Astrocyte (in vitro differentiated cells and primary cell): ENCODE data around the gene KCNH2. TPM values are rescaled to one million over a fixed set of nuclear protein-coding genes. Genes with fewer than 3 reads are reported as not detected.

Experiments used
- DNase-seq: peaks from one replicate; pipeline ENCODE4 v3.0.0-alpha.2; 2010; ENCODE audit warnings: low read depth
- FAIRE-seq: peaks from 2 replicates; lab custom pipeline; 2011; peaks lifted over from hg19 to GRCh38; lab: Jason Lieb, UNC
- H2AFZ ChIP-seq: 2 replicates; pipeline ENCODE4 v1.6.0; 2012; ENCODE audit warnings: low read depth, low read length, inconsistent platforms
- H3K27ac ChIP-seq: 2 replicates; pipeline ENCODE4 v1.5.1; 2011; ENCODE audit warnings: low read depth, low read length, inconsistent platforms
- H3K27me3 ChIP-seq: 2 replicates; pipeline ENCODE4 v1.6.0; 2011; ENCODE audit warnings: low read length, inconsistent platforms; ENCODE audit not compliant: insufficient read depth
- H3K36me3 ChIP-seq: 2 replicates; pipeline ENCODE4 v1.5.1; 2011; ENCODE audit warnings: low read length, inconsistent platforms; ENCODE audit not compliant: insufficient read depth
- H3K4me1 ChIP-seq: 2 replicates; pipeline ENCODE4 v1.5.1; 2011; ENCODE audit warnings: low read length, inconsistent platforms; ENCODE audit not compliant: insufficient read depth
- H3K4me2 ChIP-seq: 2 replicates; pipeline ENCODE4 v1.6.0; 2012; ENCODE audit warnings: low read length, inconsistent platforms
- H3K4me3 ChIP-seq: 2 replicates; pipeline ENCODE4 v1.5.1; 2011; ENCODE audit warnings: low read depth, mild to moderate bottlenecking, low read length, inconsistent platforms; ENCODE audit not compliant: insufficient read depth
- H3K79me2 ChIP-seq: 2 replicates; pipeline ENCODE4 v1.6.0; 2012; ENCODE audit warnings: mild to moderate bottlenecking, low read length, inconsistent platforms; ENCODE audit not compliant: insufficient read depth
- H3K9ac ChIP-seq: 2 replicates; pipeline ENCODE4 v1.6.0; 2012; ENCODE audit warnings: mild to moderate bottlenecking, low read length, inconsistent platforms
- H3K9me3 ChIP-seq: 2 replicates; pipeline ENCODE4 v1.5.1; 2012; ENCODE audit warnings: low read depth, mild to moderate bottlenecking, low read length, inconsistent platforms; ENCODE audit not compliant: insufficient read depth
- H4K20me1 ChIP-seq: 2 replicates; pipeline ENCODE4 v1.6.0; 2012; ENCODE audit warnings: low read length, inconsistent platforms; ENCODE audit not compliant: insufficient read depth
- H3K27ac Mint-ChIP-seq: one replicate; pipeline ENCODE4 v1.8.0; 2021; ENCODE audit warnings: mild to moderate bottlenecking, mixed read lengths; ENCODE audit not compliant: unreplicated experiment
- H3K27me3 Mint-ChIP-seq: one replicate; pipeline ENCODE4 v1.8.0; 2021; ENCODE audit warnings: low read depth, mixed read lengths; ENCODE audit not compliant: unreplicated experiment
- H3K36me3 Mint-ChIP-seq: one replicate; pipeline ENCODE4 v1.8.0; 2021; ENCODE audit warnings: low read depth, mixed read lengths; ENCODE audit not compliant: unreplicated experiment
- H3K4me1 Mint-ChIP-seq: one replicate; pipeline ENCODE4 v1.8.0; 2021; ENCODE audit warnings: low read depth, mixed read lengths; ENCODE audit not compliant: unreplicated experiment
- H3K4me3 Mint-ChIP-seq: one replicate; pipeline ENCODE4 v1.8.0; 2021; ENCODE audit warnings: mild to moderate bottlenecking, moderate library complexity, mixed read lengths; ENCODE audit not compliant: unreplicated experiment
- H3K9me3 Mint-ChIP-seq: one replicate; pipeline ENCODE4 v1.8.0; 2021; ENCODE audit warnings: mild to moderate bottlenecking, mixed read lengths; ENCODE audit not compliant: unreplicated experiment
- CTCF ChIP-seq: IDR thresholded peaks from 2 replicates; pipeline ENCODE4 v1.5.1; 2011; ENCODE audit warnings: low read depth, mild to moderate bottlenecking, inconsistent platforms, low read length, moderate library complexity; ENCODE audit not compliant: insufficient read depth
- EZH2 ChIP-seq: IDR thresholded peaks from 2 replicates; pipeline ENCODE4 v1.6.1; 2012; ENCODE audit warnings: mild to moderate bottlenecking, low read length, inconsistent platforms; ENCODE audit not compliant: insufficient read depth
- total RNA-seq: library from RNA; stranded (reverse); gene quantifications from 2 replicates; pipeline ENCODE4 v1.2.1, GENCODE V29; 2021

KCNH2 gene
- total RNA-seq, 1 donor from 2014 or later: 4.6 TPM

GRCh38 chr7:150941351-150942000, 36.6 kb downstream of the KCNH2 start:
- DNase-seq (no peak), FAIRE-seq (no peak)
- Histone ChIP-seq H2AFZ (no peak overlapping the region), H3K4me1 (peaks cover 7% of the 10 kb centered on the region), H3K4me2 (no peak overlapping the region), H3K9me3 (no peaks in the 10 kb centered on the region), H3K27ac (no peak overlapping the region), H3K4me3 (no peak overlapping the region), H4K20me1 (no peaks in the 10 kb centered on the region), H3K27me3 (no peaks in the 10 kb centered on the region), H3K79me2 (no peaks in the 10 kb centered on the region), H3K36me3 (no peaks in the 10 kb centered on the region), H3K9ac (no peak overlapping the region)
- Mint-ChIP-seq H3K36me3 (no peaks in the 10 kb centered on the region), H3K4me1 (peaks cover 3% of the 10 kb centered on the region), H3K27ac (no peak overlapping the region), H3K9me3 (no peaks in the 10 kb centered on the region), H3K27me3 (peaks cover 21% of the 10 kb centered on the region), H3K4me3 (no peak overlapping the region)
- TF ChIP-seq EZH2: no peak
- TF ChIP-seq CTCF: no peak

DNA sequence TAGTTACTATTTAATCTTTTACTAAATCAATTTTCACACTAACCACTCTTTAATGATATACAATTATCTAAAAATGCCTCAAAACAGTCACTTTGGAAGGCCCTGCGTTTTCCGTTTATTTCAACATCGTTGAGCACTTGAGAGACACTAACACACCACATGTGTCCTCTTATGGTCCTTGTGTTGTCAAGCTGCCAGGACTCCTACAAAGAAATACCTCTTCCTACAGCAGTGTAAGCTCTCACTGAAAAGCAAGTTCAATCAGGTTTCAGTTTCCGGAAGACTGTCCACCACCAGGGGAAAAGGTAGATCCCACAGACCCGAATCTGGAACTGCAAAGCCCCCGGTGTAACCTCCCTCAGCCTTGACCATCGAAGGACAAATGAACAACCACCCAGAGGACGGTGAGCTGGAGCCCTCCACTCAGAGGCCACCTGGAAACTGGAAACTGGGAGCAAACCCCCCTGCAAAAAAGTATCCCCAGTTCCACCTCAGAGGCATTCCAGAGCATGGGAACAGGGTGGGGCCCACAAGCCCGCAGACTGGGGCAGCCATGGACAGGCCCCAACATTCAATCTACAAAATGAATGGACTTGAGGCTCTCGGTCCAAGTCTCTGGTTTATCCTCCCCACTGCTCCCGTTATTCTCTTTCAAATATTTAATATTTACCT, 37.6 kb downstream of the KCNH2 start:
- Histone ChIP-seq H3K9me3 (no peaks in the 10 kb centered on the region), H3K4me3 (no peak overlapping the region), H3K27me3 (no peaks in the 10 kb centered on the region), H3K4me1 (peaks cover 7% of the 10 kb centered on the region), H3K4me2 (no peak overlapping the region), H4K20me1 (no peaks in the 10 kb centered on the region), H3K27ac (no peak overlapping the region), H3K36me3 (no peaks in the 10 kb centered on the region), H2AFZ (no peak overlapping the region), H3K9ac (no peak overlapping the region), H3K79me2 (no peaks in the 10 kb centered on the region)
- Mint-ChIP-seq H3K9me3 (no peaks in the 10 kb centered on the region), H3K27ac (no peak overlapping the region), H3K27me3 (peaks cover 23% of the 10 kb centered on the region), H3K4me3 (no peak overlapping the region), H3K4me1 (peaks cover 3% of the 10 kb centered on the region), H3K36me3 (no peaks in the 10 kb centered on the region)
- FAIRE-seq (no peak), DNase-seq (no peak)
- no peak for TF ChIP-seq EZH2
- no peak for TF ChIP-seq CTCF

DNA sequence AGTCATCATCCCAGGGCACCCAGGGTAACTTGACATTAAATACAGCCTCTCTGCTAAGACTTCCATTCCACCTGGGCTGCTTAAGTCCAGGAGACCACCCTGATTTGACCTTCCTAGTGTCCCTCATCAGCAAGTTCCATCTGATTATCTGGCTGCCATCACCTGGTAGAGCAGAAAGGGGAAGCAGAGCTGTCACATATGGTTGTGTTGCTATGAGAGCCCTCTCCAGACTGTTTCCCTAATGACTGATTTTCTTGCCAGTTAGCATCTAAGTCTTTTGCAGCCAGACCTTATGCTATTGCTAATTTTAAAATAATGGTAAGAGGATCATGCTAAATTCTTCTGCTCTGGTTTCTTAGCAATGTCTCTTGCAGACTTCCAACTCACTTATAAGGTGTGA, 38.7 kb downstream of the KCNH2 start:
- H3K4me3 ChIP-seq: no peak overlapping the region
- Mint-ChIP-seq H3K4me1 (peaks cover 3% of the 10 kb centered on the region), H3K36me3 (no peaks in the 10 kb centered on the region), H3K9me3 (no peaks in the 10 kb centered on the region), H3K4me3 (no peak overlapping the region), H3K27me3 (peaks cover 28% of the 10 kb centered on the region), H3K27ac (no peak overlapping the region)
- H3K27me3 ChIP-seq: no peaks in the 10 kb centered on the region
- peaks cover 7% of the 10 kb centered on the region for H3K4me1 ChIP-seq
- no peaks in the 10 kb centered on the region for H3K36me3 ChIP-seq
- DNase-seq (no peak), FAIRE-seq (no peak)
- no peak for TF ChIP-seq EZH2
- TF ChIP-seq CTCF: no peak
- H3K79me2 ChIP-seq: no peaks in the 10 kb centered on the region
- H3K27ac ChIP-seq: no peak overlapping the region
- no peaks in the 10 kb centered on the region for H3K9me3 ChIP-seq
- H4K20me1 ChIP-seq: no peaks in the 10 kb centered on the region
- H3K4me2 ChIP-seq: no peak overlapping the region
- H2AFZ ChIP-seq: no peak overlapping the region
- no peak overlapping the region for H3K9ac ChIP-seq
